WERI-Rb-1 (cell line): ENCODE data around the gene ITPR2.
"Not testable (repeated sequence)": the region's sequence is repeated elsewhere in the genome, so short reads cannot be mapped to it uniquely, and the experiment has no call there.

Source experiments
- DNase-seq: peaks from one replicate; pipeline ENCODE4 v3.0.0-alpha.2; 2020
- H3K27ac ChIP-seq: fragments of 250-450 bp; sonication (Bioruptor Pico); 2 replicates; pipeline ENCODE4 v1.5.1; 2020; ENCODE audit warnings: mild to moderate bottlenecking, moderate library complexity
- H3K27me3 ChIP-seq: fragments of 250-450 bp; sonication (Bioruptor Pico); 2 replicates; pipeline ENCODE4 v1.5.1; 2021; ENCODE audit warnings: mild to moderate bottlenecking, low read depth, moderate library complexity; ENCODE audit not compliant: insufficient read depth, severe bottlenecking
- H3K36me3 ChIP-seq: fragments of 250-450 bp; sonication (Bioruptor Pico); 2 replicates; pipeline ENCODE4 v1.5.1; 2020; ENCODE audit warnings: mild to moderate bottlenecking, moderate library complexity
- H3K4me3 ChIP-seq: 2 replicates; pipeline ENCODE4 v1.5.1; 2011; ENCODE audit warnings: low read depth, mild to moderate bottlenecking, control low read depth, low read length
- H3K9me3 ChIP-seq: fragments of 250-450 bp; sonication (Bioruptor Pico); 2 replicates; pipeline ENCODE4 v1.5.1; 2021; ENCODE audit warnings: mild to moderate bottlenecking, moderate library complexity; ENCODE audit not compliant: severe bottlenecking
- TF ChIP-seq, protein P1 (sequence below): IDR thresholded peaks from 2 replicates; pipeline ENCODE4 v1.5.1; 2011; ENCODE audit warnings: low read depth, mild to moderate bottlenecking, control low read depth, inconsistent platforms, low read length

ITPR2 gene

DNA sequence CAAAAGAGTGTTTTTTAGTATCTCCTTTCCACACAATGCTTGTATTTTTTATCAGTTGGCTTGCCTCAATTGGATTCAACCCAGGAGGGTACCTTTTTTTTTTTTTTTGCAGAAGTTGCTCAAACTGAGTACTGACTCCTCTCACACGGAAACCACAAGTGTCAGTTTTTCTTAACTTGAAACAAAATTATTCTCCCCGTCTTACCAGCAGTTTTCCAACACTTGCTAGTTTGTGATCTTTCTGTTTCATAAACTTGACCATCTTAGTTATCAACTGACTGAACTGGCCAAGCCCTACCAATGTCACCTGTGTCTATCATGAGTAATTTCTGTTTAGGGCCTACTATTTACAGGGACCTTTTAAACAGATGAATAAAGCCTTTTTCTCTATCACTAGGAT, 34.1 kb upstream of the ITPR2 start:
- Histone ChIP-seq H3K36me3 (no peaks in the 10 kb centered on the region), H3K9me3 (no peaks in the 10 kb centered on the region), H3K4me3 (no peak overlapping the region), H3K27ac (no peak overlapping the region), H3K27me3 (no peaks in the 10 kb centered on the region)
- TF ChIP-seq, protein P1, sequence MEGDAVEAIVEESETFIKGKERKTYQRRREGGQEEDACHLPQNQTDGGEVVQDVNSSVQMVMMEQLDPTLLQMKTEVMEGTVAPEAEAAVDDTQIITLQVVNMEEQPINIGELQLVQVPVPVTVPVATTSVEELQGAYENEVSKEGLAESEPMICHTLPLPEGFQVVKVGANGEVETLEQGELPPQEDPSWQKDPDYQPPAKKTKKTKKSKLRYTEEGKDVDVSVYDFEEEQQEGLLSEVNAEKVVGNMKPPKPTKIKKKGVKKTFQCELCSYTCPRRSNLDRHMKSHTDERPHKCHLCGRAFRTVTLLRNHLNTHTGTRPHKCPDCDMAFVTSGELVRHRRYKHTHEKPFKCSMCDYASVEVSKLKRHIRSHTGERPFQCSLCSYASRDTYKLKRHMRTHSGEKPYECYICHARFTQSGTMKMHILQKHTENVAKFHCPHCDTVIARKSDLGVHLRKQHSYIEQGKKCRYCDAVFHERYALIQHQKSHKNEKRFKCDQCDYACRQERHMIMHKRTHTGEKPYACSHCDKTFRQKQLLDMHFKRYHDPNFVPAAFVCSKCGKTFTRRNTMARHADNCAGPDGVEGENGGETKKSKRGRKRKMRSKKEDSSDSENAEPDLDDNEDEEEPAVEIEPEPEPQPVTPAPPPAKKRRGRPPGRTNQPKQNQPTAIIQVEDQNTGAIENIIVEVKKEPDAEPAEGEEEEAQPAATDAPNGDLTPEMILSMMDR, result no peak
- no peak for DNase-seq

DNA sequence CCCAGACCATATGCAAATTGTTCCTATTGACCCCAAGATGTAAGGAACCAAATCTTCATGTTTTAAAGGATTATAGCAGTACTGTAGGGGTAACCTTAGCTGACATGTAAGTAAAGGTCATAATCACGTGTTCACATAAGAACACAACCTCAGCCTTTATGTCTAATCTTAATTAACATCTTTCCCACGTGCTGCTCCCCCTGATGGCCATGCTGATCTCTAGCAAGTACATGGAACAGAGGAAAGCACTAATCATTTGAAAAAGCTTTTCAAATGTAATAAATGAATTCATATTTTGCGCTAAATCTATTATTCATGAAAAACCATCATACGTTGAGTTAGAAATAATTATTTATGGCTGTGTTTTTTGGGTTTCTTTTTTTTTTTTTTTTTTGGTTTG, 30.5 kb upstream of the ITPR2 start:
- TF ChIP-seq, protein P1, result peak; percentile 37; the same call in 1 of the 2 replicates
- Histone ChIP-seq H3K27ac (no peak overlapping the region), H3K4me3 (no peak overlapping the region), H3K27me3 (no peaks in the 10 kb centered on the region), H3K36me3 (no peaks in the 10 kb centered on the region), H3K9me3 (no peaks in the 10 kb centered on the region)
- DNase-seq, result peak; percentile 45

DNA sequence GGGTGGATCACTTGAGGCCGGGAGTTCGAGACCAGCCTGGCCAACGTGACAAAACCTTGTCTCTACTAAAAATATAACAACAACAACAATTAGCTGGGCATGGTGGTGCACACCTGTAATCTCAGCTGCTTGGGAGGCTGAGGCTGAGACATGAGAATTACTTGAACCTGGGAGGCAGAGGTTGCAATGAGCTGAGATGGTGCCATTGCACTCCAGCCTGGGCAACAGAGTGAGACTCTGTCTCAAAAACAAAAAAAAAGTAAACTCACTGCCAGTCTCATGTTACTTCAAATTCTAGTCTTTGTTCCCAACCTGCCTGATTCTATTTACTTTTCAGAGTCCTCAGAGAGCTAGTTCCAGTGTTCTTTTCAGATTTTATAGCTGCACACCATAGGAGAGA, 29.8 kb upstream of the ITPR2 start:
- H3K9me3 ChIP-seq, H3K27ac ChIP-seq, H3K27me3 ChIP-seq, H3K36me3 ChIP-seq, DNase-seq, H3K4me3 ChIP-seq: not testable (repeated sequence)

DNA sequence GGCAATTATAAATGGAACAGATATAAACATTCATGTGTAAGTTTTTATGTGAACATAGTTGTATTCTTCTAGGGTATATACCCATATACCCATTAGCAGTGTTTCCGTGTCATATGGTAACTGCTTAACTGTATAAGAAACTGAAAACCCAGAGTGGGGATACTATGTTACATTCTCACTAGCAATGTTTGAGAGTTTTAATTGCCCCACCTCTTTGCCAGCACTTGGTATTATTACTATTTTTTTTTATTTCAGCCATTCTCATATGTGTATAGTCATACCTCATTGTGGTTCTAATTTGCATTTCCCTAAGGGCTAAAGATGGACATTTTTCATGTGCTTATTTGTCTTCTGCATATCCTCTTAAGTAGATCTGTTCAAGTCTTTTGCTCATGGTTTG, 28.7 kb upstream of the ITPR2 start:
- TF ChIP-seq, protein P1, result no peak
- no peaks in the 10 kb centered on the region for H3K9me3 ChIP-seq
- no peak for DNase-seq
- no peak overlapping the region for H3K27ac ChIP-seq
- no peaks in the 10 kb centered on the region for H3K27me3 ChIP-seq
- no peak overlapping the region for H3K4me3 ChIP-seq
- H3K36me3 ChIP-seq, result no peaks in the 10 kb centered on the region

DNA sequence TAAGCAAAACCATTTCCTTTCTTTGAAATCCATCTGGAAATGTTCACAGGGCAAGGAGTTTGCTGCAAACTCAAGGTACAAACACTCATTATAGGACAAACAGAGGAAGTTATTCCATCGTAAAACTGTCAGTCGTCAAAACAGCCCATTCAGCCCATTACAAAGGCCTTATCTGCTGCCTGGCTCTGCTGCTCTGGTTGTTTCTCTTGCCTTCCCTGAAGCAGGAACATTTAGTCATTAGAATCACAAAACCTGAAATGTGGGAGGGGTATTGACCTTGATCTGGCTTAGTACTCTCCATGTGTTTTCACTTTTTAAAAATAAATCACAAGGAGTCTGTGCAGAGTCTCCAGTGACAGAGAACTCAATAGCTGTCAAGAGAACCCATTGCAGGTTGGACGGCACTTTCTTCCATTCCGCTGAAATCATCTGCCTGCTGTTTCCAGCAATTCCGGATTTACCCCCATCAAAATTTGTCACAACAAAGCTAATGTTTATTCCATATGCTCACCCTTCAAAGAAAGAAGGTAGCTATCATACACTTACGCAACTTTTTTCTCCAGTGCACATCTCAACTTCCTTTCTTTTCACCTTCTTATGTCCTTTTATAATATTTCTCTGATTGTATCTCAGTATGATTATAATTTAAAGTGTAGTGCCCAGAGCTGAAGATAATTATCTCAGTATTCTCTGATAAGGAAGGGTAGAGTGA, 24.6 kb upstream of the ITPR2 start:
- no peaks in the 10 kb centered on the region for H3K27me3 ChIP-seq
- no peak for DNase-seq

DNA sequence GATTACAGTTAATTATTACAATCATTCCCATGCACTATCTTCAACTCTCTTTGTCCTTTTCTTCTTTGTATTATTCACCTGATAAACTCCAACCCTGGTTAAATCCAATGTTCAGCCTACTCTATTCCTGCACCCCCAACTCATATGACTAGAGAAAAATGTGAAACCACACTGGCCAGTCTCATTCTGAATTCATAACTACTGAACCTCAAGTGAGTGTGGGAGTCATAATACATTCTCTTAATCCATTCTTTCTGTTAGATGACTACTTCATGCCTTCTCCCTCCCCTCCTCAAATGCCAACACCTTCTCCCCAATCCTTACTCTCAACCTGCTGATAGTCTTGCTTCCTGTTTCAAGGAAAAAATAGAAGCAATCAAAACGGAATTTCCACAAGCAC, 22.3 kb upstream of the ITPR2 start:
- Histone ChIP-seq H3K4me3 (no peak overlapping the region), H3K9me3 (no peaks in the 10 kb centered on the region), H3K27me3 (no peaks in the 10 kb centered on the region), H3K36me3 (no peaks in the 10 kb centered on the region), H3K27ac (0 out of 2 replicates have a peak overlapping the region, but pooled peaks have one; percentile 20)
- no peak for DNase-seq
- TF ChIP-seq, protein P1, result no peak

More for the DNA sequence above, 24.6 kb upstream of the ITPR2 start:
- no peak overlapping the region for H3K27ac ChIP-seq
- TF ChIP-seq, protein P1, result no peak
- no peaks in the 10 kb centered on the region for H3K36me3 ChIP-seq
- no peaks in the 10 kb centered on the region for H3K9me3 ChIP-seq
- no peak overlapping the region for H3K4me3 ChIP-seq
